Measurements from ENCODE around the gene HOXA9.

Gene HOXA9

DNA sequence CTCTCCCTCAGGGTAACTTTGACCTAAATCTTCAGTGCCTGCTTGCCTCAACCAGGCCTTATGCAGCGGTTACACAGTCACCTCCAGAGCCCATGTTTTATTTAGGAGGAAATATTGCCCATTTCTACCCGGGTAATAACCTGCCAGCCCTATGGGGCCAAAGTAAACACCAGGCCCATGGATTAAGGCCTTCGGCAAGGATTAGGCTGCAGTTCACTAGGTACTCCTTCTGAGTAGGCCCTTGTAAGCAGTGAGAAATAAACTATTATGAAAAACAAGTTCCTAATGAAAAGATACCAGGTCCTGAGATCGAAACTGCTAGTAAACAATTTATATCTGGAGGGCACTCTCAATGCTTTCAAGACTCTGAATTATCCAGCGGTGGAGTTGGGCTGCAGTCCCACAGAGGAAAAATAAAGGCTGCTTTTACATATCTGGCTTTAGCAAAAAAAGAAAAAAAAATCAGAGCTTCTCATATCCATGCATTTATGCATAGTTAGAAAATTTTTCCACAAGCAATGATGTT lies 12.5 kb upstream of the HOXA9 start:
- no peaks in the 10 kb centered on the region for H3K4me1 ChIP-seq
- peaks cover 98% of the 10 kb centered on the region for H3K27me3 ChIP-seq
- TF ChIP-seq, protein P1, sequence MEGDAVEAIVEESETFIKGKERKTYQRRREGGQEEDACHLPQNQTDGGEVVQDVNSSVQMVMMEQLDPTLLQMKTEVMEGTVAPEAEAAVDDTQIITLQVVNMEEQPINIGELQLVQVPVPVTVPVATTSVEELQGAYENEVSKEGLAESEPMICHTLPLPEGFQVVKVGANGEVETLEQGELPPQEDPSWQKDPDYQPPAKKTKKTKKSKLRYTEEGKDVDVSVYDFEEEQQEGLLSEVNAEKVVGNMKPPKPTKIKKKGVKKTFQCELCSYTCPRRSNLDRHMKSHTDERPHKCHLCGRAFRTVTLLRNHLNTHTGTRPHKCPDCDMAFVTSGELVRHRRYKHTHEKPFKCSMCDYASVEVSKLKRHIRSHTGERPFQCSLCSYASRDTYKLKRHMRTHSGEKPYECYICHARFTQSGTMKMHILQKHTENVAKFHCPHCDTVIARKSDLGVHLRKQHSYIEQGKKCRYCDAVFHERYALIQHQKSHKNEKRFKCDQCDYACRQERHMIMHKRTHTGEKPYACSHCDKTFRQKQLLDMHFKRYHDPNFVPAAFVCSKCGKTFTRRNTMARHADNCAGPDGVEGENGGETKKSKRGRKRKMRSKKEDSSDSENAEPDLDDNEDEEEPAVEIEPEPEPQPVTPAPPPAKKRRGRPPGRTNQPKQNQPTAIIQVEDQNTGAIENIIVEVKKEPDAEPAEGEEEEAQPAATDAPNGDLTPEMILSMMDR (IDR thresholded peaks at IDR 0.05; ENCODE audit: low read depth, low read length), result no peak
- H3K4me3 ChIP-seq (ENCODE audit: low read depth, low read length), result no peak overlapping the region
- no peaks in the 10 kb centered on the region for H3K36me3 ChIP-seq
- H3K9me3 ChIP-seq, result no peaks in the 10 kb centered on the region; the same call in 1 of the 2 replicates
- DNase-seq, result no peak

DNA sequence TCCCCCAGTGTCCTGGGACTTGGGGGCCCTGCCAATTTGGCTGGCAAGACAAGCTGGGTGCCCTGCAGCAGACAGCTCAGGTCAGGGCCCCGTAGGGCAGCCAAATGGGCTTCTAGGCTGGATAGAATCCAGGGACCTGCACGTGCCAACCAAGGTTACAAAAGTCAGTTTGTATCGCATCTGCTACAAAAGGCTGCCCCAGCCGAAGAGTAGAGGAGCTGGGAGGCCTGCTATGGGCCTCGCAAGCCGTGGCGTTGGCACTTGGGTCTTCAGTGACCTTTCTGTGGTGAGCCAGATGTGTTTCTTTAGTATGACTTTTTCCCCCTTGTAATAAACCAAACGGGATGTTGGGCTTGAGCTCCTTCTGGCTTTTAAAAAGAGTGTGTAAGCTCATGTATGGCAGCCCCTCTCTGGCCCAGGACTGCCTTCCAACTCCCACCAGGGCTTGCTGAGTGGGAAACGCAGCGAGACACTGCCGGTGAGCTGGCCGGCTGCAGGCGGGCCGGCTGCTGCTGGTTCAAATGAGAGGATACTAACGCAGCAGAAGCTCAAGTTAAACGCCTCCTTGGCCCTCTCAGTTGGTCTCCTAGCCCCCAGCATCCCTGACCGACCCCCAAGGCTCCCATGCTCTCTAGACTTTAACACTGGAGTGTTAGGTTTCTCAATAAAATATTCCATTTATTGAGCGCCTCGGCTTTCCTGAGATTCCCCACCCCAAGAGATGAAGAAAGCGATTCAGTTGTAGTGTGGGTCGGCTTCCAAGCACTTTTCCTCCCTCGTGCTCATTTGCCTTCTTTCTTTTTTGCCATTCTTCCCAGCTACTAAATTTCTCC lies 11.8 kb upstream of the HOXA9 start:
- TF ChIP-seq, protein P1 (IDR thresholded peaks at IDR 0.05; ENCODE audit: low read depth, low read length), result no peak
- Histone ChIP-seq H3K36me3 (no peaks in the 10 kb centered on the region), H3K4me1 (no peaks in the 10 kb centered on the region), H3K9me3 (no peaks in the 10 kb centered on the region; the same call in 1 of the 2 replicates), H3K27me3 (peaks cover 98% of the 10 kb centered on the region), H3K4me3 (ENCODE audit: low read depth, low read length) (no peak overlapping the region)
- DNase-seq, result no peak

DNA sequence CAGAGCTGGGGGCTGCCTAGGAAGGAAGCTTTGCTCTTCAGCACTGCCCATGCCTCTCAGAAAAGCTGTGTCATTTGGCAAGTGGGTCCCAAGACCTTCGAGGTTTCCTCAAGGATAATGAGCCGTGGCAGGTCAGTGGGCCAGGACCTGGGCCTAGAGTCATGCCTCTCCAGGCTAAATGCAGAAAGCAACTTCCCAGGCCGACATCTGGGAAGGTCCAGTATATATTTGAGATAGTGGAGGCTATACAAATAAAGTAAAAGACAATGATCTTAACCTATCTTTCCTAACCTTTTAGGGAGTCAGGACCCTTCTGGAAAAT lies 11.1 kb upstream of the HOXA9 start:
- Histone ChIP-seq H3K9me3 (no peaks in the 10 kb centered on the region; the same call in 1 of the 2 replicates), H3K36me3 (no peaks in the 10 kb centered on the region), H3K4me3 (ENCODE audit: low read depth, low read length) (no peak overlapping the region), H3K4me1 (no peaks in the 10 kb centered on the region), H3K27me3 (peaks cover 99% of the 10 kb centered on the region)
- no peak for DNase-seq
- TF ChIP-seq, protein P1 (IDR thresholded peaks at IDR 0.05; ENCODE audit: low read depth, low read length), result no peak

DNA sequence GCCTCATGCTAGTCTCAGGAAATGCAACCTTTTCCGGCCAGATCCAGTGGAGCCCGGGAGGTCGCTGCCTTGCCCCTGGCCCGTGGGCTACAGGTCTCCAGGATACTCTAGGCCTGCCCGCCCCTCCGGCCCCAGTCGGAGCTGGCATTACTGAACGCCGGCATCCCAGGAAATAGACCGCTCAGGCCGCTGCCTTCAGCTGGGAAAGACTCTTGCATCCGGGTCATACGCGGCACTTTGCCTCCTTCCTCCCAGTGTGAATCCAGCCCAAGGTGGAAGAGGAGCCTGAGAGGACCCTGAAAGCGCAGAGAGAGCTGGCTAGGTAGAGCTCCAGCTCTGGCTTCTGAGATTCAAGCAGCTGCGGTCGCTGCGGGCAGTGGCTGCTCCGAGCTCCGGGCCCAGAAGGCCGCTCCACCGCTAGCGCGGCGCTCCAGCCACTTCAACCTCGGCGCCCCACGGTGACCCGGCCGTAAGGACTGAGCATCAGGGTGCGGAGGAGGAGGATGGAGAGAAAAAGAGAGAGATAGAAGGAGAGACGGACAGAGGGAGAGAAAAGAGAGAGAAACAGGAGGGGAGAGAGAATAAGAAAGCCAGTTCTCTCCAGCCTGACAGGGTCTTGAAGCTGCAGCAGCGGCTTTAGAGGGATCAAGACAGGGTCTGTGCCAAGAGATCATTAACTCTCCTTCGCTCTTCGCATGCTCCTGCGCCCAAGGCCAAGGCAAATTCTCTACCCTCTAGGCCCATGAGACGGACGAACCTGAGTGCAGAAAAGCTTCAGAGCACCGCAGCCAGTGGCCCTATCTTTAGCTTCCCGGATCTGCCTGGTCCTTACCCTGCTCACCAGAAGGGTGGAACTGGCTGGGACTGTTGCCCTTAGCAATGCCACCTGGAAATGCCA lies 10.5 kb upstream of the HOXA9 start:
- H3K4me3 ChIP-seq (ENCODE audit: low read depth, low read length), result no peak overlapping the region
- H3K4me1 ChIP-seq, result no peaks in the 10 kb centered on the region
- no peaks in the 10 kb centered on the region; the same call in 1 of the 2 replicates for H3K9me3 ChIP-seq
- TF ChIP-seq, protein P1 (IDR thresholded peaks at IDR 0.05; ENCODE audit: low read depth, low read length), result no peak
- no peak for DNase-seq
- H3K27me3 ChIP-seq, result peaks cover 100% of the 10 kb centered on the region
- H3K36me3 ChIP-seq, result no peaks in the 10 kb centered on the region

DNA sequence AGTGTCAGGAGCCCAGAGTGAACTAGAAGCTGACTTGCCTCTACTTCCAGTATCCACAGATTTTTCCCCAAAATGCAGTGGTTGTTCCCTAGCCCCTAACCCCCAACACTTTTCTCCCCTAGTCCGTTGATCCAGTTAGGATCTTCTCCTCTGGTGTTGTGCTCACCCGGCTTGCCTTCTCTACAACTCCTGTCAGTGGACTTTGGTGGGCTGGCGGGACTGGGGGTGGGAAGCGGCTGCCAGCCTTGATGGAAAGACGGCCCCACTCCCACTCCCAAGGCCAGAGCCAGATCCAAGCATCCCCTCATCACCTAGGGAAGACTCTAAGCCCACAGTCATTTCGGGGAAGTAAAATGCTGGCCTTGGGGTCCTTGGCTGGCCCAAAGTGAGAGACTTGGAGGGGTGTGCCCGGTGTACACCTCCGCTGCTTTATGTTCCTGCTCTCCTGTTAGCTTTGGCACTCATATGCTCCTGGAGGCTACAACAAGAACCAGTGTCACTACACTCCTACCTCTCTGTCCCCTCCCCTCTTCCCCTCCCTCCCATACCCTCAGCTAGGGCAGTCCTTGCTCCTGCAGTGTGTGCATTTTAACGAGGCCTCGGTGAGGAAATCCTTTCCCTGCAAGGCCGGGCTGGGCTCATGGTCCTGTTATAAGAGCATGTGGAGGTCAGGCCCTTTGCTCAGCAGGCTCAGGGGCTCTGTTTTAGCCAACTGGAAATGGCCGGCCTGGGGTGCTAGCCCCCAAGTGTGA lies 9.7 kb upstream of the HOXA9 start:
- H3K4me1 ChIP-seq, result no peaks in the 10 kb centered on the region
- no peaks in the 10 kb centered on the region; the same call in 1 of the 2 replicates for H3K9me3 ChIP-seq
- peaks cover 100% of the 10 kb centered on the region for H3K27me3 ChIP-seq
- DNase-seq, result no peak
- TF ChIP-seq, protein P1 (IDR thresholded peaks at IDR 0.05; ENCODE audit: low read depth, low read length), result no peak
- H3K36me3 ChIP-seq, result no peaks in the 10 kb centered on the region
- no peak overlapping the region for H3K4me3 ChIP-seq (ENCODE audit: low read depth, low read length)

Measured in BE2C (cell line).